HFF-Myc (cell line): ENCODE results near the gene EGF.
"Not testable (repeated sequence)": the region's sequence is repeated elsewhere in the genome, so short reads cannot be mapped to it uniquely, and the experiment has no call there.

Experiments used
- DNase-seq: peaks from one replicate; pipeline ENCODE4 v3.0.0-alpha.2; 2011; ENCODE audit warnings: low read depth; ENCODE audit errors: extremely low read depth
- H3K4me3 ChIP-seq: replicated peaks from 2 replicates; pipeline ENCODE4 v1.5.1; 2011; ENCODE audit warnings: low read depth, mild to moderate bottlenecking, control low read depth, low read length
- TF ChIP-seq, protein P1 (sequence below): IDR thresholded peaks from 2 replicates; pipeline ENCODE4 v1.5.1; 2012; ENCODE audit warnings: mild to moderate bottlenecking, low read depth, low read length, control low read depth; ENCODE audit errors: missing control alignments

Gene EGF

DNA sequence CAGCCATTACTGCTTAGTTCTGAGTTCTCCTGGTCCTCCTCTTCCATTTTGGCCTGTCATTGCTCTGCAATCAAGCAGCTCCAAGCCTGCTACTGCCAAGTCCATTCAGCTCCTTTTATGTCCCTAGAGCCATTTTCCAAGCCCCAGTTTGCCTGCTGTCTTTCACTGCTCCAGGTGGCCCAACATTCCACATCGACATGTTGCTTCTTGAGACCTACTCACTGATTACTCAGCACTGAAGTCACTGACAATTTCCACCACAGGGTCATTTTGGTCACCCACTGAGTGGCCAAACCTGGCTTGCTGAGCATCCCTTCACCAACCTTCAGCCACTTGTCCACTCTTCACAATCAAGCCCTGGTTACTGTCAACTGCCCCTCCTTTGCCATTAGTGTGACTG lies 37.6 kb upstream of the EGF start:
- no peak for DNase-seq
- H3K4me3 ChIP-seq: no peak overlapping the region
- TF ChIP-seq, protein P1, sequence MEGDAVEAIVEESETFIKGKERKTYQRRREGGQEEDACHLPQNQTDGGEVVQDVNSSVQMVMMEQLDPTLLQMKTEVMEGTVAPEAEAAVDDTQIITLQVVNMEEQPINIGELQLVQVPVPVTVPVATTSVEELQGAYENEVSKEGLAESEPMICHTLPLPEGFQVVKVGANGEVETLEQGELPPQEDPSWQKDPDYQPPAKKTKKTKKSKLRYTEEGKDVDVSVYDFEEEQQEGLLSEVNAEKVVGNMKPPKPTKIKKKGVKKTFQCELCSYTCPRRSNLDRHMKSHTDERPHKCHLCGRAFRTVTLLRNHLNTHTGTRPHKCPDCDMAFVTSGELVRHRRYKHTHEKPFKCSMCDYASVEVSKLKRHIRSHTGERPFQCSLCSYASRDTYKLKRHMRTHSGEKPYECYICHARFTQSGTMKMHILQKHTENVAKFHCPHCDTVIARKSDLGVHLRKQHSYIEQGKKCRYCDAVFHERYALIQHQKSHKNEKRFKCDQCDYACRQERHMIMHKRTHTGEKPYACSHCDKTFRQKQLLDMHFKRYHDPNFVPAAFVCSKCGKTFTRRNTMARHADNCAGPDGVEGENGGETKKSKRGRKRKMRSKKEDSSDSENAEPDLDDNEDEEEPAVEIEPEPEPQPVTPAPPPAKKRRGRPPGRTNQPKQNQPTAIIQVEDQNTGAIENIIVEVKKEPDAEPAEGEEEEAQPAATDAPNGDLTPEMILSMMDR: no peak

DNA sequence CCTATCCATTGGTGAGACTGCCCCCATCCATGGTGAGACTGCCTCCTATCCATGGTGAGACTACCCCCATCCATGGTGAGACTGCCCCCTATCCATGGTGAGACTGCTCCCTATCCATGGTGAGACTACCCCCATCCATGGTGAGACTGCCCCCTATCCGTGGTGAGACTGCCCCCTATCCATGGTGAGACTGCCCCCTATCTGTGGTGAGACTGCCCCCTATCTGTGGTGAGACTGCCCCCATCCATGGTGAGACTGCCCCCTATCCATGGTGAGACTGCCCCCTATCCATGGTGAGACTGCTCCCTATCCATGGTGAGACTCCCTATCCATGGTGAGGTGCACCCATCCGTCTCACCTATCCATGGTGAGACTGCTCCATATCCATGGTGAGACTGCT lies 37.1 kb upstream of the EGF start:
- not testable (repeated sequence) for DNase-seq

DNA sequence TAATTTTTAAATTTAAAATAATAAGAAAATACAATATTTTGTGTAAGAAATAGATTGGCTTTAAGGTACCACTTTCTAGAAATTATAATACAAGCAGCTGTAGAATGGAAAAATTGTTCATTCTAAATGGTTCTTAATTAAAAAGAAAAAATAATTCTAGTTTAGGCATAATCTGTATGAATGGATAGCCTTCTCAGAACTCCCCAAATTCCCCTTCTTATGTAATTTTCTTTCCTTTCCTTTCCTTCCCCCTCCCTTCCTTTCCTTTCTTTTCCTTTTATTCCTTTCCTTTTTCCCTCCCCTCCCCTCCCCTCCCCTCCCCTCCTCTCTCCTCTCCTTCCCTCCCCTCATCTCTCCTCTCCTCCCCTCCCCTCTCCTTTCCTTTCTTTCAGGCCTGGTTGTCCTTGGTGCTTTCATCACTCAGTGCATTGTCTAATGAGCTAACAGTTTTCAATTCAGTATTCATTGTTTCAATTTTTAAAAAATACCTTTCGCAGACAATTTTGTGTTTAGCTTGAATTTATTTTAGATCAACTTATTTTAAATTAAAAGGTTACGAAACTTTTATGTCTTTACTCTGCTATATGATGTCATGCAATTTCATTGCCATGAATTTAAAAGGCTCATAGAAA lies 35.9 kb upstream of the EGF start:
- TF ChIP-seq, protein P1: no peak

More for the DNA sequence above, 37.1 kb upstream of the EGF start:
- not testable (repeated sequence) for H3K4me3 ChIP-seq

DNA sequence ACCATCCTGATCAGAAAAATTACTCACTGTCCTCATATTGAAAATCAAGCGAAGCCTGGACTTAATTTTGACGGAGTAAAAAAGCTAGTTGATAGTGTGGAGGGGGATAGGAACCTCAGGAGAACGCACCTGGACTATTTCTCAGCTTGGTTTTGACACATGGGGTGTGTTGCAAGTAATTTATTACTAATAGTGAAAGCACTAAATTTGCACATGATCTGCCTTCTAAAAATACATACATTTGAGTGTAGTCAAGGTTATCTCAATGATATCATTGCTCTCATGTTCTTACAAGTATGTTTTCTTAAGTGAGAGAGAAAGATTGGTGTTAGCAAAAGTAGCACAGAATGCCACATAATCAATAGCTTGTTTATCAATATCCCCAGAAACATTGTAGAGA lies 35.3 kb upstream of the EGF start:
- DNase-seq: no peak

More for the DNA sequence above, 35.9 kb upstream of the EGF start:
- no peak for DNase-seq
- H3K4me3 ChIP-seq: no peak overlapping the region

DNA sequence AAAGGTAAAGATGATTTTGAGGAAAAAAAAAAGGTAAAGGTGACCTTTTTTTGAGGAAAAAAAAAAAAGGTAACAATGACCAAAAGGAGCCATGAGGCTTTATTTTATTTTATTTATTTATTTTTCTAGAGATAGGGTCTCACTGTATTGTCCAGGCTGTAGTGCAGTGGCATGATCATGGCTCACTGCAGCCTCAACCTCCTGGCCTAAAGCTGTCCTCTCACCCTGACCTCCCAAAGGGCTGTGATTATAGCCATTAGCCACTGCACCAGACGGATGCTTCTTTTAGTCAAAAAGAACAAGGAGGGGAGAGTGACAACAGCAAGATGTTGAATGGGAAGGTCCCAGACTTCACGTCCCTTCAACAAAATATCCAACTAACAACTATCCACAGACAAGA lies 34.3 kb upstream of the EGF start:
- H3K4me3 ChIP-seq: no peak overlapping the region
- TF ChIP-seq, protein P1: no peak
- DNase-seq: no peak

More for the DNA sequence above, 35.3 kb upstream of the EGF start:
- TF ChIP-seq, protein P1: no peak
- H3K4me3 ChIP-seq: no peak overlapping the region

DNA sequence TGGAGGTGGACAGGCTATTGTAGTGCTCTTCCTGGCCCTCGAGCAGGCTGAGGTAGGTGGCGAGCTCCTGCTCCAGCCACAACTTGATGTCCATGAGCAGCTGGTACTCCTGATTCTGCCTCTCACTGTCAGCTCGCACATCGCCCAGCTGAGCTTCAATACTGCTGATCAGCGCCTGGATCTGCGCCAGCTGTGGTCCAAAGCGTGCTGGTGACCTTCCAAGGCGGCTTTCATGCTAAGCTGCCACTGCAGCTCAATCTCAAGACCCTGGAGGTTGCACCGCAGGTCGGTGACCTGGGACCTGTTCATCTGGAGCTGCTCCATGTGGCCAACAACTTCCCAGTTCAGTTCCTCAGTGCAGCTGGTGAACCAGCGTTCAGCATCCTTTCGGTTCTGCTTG lies 33.6 kb upstream of the EGF start:
- TF ChIP-seq, protein P1: no peak
- no peak overlapping the region for H3K4me3 ChIP-seq
- DNase-seq: no peak

DNA sequence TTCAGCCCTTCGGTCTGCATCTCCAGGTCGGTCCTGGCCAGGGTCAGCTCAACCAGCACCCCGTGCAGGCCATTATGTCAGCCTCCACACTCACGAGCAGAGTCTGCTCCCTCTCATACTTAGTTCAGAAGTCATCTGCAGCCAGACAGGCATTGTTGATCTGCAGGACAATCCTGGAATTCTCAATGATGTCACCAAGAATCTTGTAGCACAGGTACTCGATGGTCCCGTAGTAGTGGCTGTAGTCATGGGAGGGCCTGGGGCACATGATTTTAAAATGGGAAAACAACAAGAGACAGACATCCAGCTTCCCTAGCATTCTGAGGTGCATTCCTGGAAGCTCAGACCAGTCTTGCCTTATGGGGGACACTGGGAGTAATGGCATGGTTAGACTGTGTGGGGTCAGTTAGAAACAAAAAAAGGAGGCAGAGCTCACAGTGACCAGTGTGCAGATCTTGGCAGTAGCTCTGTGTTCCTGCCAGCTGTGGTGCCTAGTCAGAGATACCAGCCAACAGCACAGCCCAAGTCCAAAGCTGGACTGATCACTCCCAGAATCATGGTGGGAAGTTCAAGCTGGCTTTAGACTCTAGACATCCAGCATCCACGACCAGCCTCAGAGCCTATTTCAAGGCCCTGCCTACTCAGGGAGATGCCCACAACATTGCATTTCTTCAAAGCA lies 32.9 kb upstream of the EGF start:
- DNase-seq: no peak
- TF ChIP-seq, protein P1: no peak
- H3K4me3 ChIP-seq: no peak overlapping the region
